Osteocyte (in vitro differentiated cells): Measurements from ENCODE around the gene CXXC5. TPM values are rescaled to one million over a fixed set of nuclear protein-coding genes. Genes with fewer than 3 reads are reported as not detected.

ENCODE experiments used
- DNase-seq: peaks from one replicate; pipeline ENCODE4 v3.0.0; 2021; ENCODE audit warnings: mixed read lengths; ENCODE audit not compliant: unreplicated experiment; ENCODE audit errors: extremely low spot score
- H3K27ac Mint-ChIP-seq: one replicate; pipeline ENCODE4 v1.8.0; 2021; ENCODE audit warnings: mild to moderate bottlenecking, mixed read lengths; ENCODE audit not compliant: unreplicated experiment
- H3K27me3 Mint-ChIP-seq: one replicate; pipeline ENCODE4 v1.8.0; 2021; ENCODE audit warnings: mixed read lengths; ENCODE audit not compliant: unreplicated experiment
- H3K36me3 Mint-ChIP-seq: one replicate; pipeline ENCODE4 v1.8.0; 2021; ENCODE audit warnings: mixed read lengths; ENCODE audit not compliant: unreplicated experiment
- H3K4me1 Mint-ChIP-seq: one replicate; pipeline ENCODE4 v1.8.0; 2021; ENCODE audit warnings: mixed read lengths; ENCODE audit not compliant: unreplicated experiment
- H3K4me3 Mint-ChIP-seq: one replicate; pipeline ENCODE4 v1.8.0; 2021; ENCODE audit warnings: mild to moderate bottlenecking, moderate library complexity, mixed read lengths; ENCODE audit not compliant: unreplicated experiment
- H3K9me3 Mint-ChIP-seq: one replicate; pipeline ENCODE4 v1.8.0; 2021; ENCODE audit warnings: mixed read lengths; ENCODE audit not compliant: unreplicated experiment
- total RNA-seq: library from RNA; stranded (reverse); gene quantifications from 2 replicates; pipeline ENCODE4 v1.2.1, GENCODE V29; 2021
- TF ChIP-seq, protein P1 (sequence below): fragments of 200-600 bp; sonication (generic); IDR thresholded peaks from 2 replicates; pipeline ENCODE4 v1.5.0; 2021; ENCODE audit warnings: antibody characterized with exemption, mild to moderate bottlenecking, moderate library complexity

CXXC5 gene
- total RNA-seq, 1 donor from 2014 or later: 259 TPM

DNA sequence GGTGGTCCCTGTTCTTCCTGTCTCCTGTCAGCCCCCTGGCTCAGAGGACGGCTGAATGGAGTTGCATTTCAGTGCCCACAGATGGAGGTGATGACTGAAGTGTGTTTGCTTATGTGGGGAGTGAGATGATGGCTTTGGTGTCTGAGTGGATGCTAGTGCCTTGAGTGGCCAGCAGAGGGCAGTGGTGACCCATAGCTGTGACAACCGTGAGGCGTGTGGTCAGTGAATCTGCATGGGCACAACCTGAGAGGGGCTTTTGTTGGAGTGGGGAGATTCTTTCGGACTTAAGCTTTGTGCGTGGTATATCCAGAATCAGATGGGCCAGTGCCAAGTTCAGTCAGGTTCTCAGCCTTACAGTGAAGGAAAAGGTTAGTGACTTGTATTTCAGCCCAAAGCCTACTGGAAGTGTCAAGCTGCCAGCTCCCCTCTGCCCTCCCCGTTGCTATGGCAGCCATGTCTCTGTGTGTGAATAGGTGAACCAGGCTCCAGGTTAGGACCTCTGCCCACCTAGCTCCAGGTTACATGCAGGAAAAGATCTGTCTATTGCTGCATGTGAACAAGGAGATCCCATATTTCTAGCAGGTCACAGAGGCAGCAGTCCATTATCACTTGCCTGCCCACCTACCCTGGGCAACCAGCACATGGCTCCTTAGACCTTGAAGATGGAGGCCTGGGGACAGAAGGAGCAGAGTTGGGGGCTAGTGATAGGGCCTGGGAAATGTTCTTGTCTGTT lies 14.7 kb upstream of the CXXC5 start:
- DNase-seq: peak; percentile 89
- Mint-ChIP-seq H3K9me3 (no peaks in the 10 kb centered on the region), H3K4me1 (peaks cover 40% of the 10 kb centered on the region), H3K27ac (peak overlapping the region; percentile 74), H3K27me3 (no peaks in the 10 kb centered on the region), H3K4me3 (no peak overlapping the region), H3K36me3 (peaks cover 3% of the 10 kb centered on the region)
- TF ChIP-seq, protein P1, sequence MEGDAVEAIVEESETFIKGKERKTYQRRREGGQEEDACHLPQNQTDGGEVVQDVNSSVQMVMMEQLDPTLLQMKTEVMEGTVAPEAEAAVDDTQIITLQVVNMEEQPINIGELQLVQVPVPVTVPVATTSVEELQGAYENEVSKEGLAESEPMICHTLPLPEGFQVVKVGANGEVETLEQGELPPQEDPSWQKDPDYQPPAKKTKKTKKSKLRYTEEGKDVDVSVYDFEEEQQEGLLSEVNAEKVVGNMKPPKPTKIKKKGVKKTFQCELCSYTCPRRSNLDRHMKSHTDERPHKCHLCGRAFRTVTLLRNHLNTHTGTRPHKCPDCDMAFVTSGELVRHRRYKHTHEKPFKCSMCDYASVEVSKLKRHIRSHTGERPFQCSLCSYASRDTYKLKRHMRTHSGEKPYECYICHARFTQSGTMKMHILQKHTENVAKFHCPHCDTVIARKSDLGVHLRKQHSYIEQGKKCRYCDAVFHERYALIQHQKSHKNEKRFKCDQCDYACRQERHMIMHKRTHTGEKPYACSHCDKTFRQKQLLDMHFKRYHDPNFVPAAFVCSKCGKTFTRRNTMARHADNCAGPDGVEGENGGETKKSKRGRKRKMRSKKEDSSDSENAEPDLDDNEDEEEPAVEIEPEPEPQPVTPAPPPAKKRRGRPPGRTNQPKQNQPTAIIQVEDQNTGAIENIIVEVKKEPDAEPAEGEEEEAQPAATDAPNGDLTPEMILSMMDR: peak; percentile 97

DNA sequence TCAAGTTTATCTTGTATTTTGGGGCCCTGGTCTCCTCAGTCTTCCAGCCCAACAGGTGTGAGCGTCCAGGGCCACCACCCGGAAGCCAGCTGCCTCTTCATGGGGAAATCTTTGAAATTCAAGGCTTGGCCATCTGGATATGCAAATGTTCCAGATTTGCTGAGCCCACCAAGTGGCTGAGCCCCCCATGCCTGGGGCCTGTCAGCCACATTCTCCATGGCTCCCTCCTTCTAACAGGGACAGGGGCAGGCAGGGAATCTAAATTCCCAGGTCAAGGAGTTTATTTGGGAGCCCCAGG lies 14.2 kb upstream of the CXXC5 start:
- TF ChIP-seq, protein P1: no peak
- Mint-ChIP-seq H3K36me3 (no peaks in the 10 kb centered on the region), H3K27ac (no peak overlapping the region), H3K4me1 (peaks cover 45% of the 10 kb centered on the region), H3K4me3 (no peak overlapping the region), H3K9me3 (no peaks in the 10 kb centered on the region), H3K27me3 (no peaks in the 10 kb centered on the region)
- DNase-seq: no peak

DNA sequence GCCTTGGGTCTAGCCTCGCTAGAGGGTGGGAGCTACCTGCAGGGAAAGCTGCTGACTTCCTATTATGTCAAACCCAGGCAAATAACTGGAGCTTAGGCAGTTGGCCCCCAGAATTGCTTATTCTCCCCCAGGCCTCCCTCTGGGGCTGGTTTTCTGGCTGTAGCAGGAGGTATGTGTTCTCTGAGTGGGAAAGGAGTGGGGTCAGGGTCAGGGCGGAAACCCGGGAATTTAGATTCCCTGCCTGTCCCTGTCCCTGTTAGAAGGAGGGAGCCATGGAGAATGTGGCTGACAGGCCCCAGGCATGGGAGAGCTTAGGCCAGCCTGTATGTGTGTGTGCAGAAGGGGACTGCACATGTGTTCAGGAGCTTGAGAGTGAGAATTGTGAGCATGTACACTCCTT lies 13.6 kb upstream of the CXXC5 start:
- peak overlapping the region; percentile 90 for H3K27ac Mint-ChIP-seq

DNA sequence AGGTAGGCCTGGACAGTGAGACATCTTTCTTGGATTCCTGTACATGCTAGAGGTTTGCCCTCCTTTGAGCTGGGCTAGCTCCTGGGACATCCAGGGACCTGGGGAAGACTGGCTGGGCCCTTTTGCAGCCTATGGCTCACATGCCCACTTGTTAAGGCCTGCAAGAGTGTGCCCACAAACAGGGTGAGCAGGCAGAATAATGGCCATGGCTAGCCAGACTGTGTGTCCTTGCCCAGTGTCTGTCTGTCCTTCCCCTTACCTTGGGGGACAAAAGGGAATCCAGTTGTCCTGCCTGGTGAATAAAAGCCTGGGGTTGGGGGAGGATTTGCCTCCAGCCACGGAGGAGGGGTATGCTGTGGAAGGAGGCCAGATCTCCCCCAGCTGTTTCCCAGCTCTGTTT lies 13.0 kb upstream of the CXXC5 start:
- TF ChIP-seq, protein P1: no peak
- Mint-ChIP-seq H3K36me3 (no peaks in the 10 kb centered on the region), H3K4me1 (peaks cover 53% of the 10 kb centered on the region), H3K27me3 (no peaks in the 10 kb centered on the region), H3K4me3 (no peak overlapping the region), H3K27ac (peak overlapping the region; percentile 90), H3K9me3 (no peaks in the 10 kb centered on the region)
- no peak for DNase-seq

More for the DNA sequence above, 13.6 kb upstream of the CXXC5 start:
- no peaks in the 10 kb centered on the region for H3K27me3 Mint-ChIP-seq
- no peaks in the 10 kb centered on the region for H3K36me3 Mint-ChIP-seq
- DNase-seq: no peak
- peaks cover 47% of the 10 kb centered on the region for H3K4me1 Mint-ChIP-seq
- no peaks in the 10 kb centered on the region for H3K9me3 Mint-ChIP-seq
- no peak overlapping the region for H3K4me3 Mint-ChIP-seq
- TF ChIP-seq, protein P1: no peak

DNA sequence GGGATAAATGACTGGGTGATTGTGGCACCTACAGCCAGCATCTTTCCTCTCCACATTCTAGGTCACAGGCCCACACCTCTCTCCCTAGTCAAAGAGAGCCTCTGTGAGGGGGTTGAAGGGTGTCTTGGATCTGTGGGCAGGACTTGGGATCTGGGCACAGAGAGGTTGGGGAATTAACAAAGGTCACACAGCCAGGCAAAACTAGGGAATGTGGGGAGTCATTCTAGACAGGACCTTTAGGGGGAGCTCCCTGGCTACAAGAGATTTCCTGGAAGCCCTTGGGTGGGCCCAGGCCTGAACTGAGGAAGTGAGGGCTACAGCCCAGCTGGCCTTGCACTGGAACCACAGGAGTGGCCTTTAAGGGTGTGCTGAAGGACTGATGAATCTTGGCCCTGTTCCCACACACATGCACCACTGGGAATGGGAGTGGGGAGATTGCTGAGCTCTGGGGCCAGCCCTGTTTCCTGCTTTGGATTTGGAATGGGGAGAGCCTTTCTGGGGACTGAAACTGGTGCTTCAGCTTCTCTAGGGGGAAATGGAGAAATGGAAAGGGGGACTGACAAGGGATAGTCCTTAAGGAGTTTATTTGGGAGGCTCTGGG lies 12.4 kb upstream of the CXXC5 start:
- H3K9me3 Mint-ChIP-seq: no peaks in the 10 kb centered on the region
- peak overlapping the region; percentile 90 for H3K27ac Mint-ChIP-seq
- DNase-seq: peak; percentile 89
- H3K27me3 Mint-ChIP-seq: no peaks in the 10 kb centered on the region
- TF ChIP-seq, protein P1: peak; percentile 77
- no peaks in the 10 kb centered on the region for H3K36me3 Mint-ChIP-seq
- peaks cover 55% of the 10 kb centered on the region for H3K4me1 Mint-ChIP-seq
- H3K4me3 Mint-ChIP-seq: peak overlapping the region; percentile 52
